Coronary artery (tissue), 2 donors: ENCODE results near the gene HSPA12B.

Experiments
- DNase-seq: peaks from one replicate; pipeline ENCODE4 v3.0.0-alpha.2; 2017; ENCODE audit warnings: low spot score
- H3K27ac ChIP-seq, 2 donors: fragments of 200-600 bp; sonication (generic); one replicate each; pipeline ENCODE4 v1.5.1; 2016 to 2019
- H3K4me3 ChIP-seq: fragments of 200-600 bp; sonication (generic); 2 replicates; pipeline ENCODE4 v1.5.1; 2016; ENCODE audit warnings: mild to moderate bottlenecking, moderate library complexity
- TF ChIP-seq, protein P1 (sequence below): fragments of 200-600 bp; sonication (generic); IDR thresholded peaks from one replicate; pipeline ENCODE4 v1.5.1; 2019; ENCODE audit warnings: antibody characterized with exemption

HSPA12B gene

GRCh38 chr20:3801846-3802245 lies 69.4 kb downstream of the HSPA12B start:
- no peak overlapping the region for H3K27ac ChIP-seq
- no peak overlapping the region for H3K4me3 ChIP-seq

More at GRCh38 chr20:3801846-3802245, 69.4 kb downstream of the HSPA12B start:
- no peak for DNase-seq
- TF ChIP-seq, protein P1, sequence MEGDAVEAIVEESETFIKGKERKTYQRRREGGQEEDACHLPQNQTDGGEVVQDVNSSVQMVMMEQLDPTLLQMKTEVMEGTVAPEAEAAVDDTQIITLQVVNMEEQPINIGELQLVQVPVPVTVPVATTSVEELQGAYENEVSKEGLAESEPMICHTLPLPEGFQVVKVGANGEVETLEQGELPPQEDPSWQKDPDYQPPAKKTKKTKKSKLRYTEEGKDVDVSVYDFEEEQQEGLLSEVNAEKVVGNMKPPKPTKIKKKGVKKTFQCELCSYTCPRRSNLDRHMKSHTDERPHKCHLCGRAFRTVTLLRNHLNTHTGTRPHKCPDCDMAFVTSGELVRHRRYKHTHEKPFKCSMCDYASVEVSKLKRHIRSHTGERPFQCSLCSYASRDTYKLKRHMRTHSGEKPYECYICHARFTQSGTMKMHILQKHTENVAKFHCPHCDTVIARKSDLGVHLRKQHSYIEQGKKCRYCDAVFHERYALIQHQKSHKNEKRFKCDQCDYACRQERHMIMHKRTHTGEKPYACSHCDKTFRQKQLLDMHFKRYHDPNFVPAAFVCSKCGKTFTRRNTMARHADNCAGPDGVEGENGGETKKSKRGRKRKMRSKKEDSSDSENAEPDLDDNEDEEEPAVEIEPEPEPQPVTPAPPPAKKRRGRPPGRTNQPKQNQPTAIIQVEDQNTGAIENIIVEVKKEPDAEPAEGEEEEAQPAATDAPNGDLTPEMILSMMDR = no peak
